HEK293T (cell line): ENCODE measurements around the gene WDPCP.
"Not testable (repeated sequence)": the region's sequence is repeated elsewhere in the genome, so short reads cannot be mapped to it uniquely, and the experiment has no call there.

Source experiments
- CTCF ChIA-PET: fragments of 350-600 bp; formaldehyde crosslinking; extraction: SDS; loops from one replicate; lab custom pipeline; 2021; ENCODE audit warnings: antibody characterized with exemption, inconsistent platforms; lab: Yijun Ruan, JAX
- POLR2A ChIA-PET: fragments of 350-600 bp; formaldehyde crosslinking; extraction: SDS; loops from one replicate; lab custom pipeline; 2020; ENCODE audit warnings: antibody characterized with exemption, inconsistent platforms; lab: Yijun Ruan, JAX
- DNase-seq: peaks from one replicate; pipeline ENCODE4 v3.0.0; 2012; ENCODE audit warnings: mixed read lengths; ENCODE audit errors: extremely low spot score
- ARNT ChIP-seq: fragments of 450-650 bp; IDR thresholded peaks from 2 replicates; pipeline ENCODE4 v1.6.1; 2017; ENCODE audit warnings: mild to moderate bottlenecking
- BHLHE40 ChIP-seq: fragments of 450-650 bp; IDR thresholded peaks from 2 replicates; pipeline ENCODE4 v1.6.1; 2016; ENCODE audit warnings: mild to moderate bottlenecking, moderate library complexity, borderline replicate concordance
- CTBP1 ChIP-seq: fragments of 450-650 bp; IDR thresholded peaks from 2 replicates; pipeline ENCODE4 v1.6.1; 2016; ENCODE audit warnings: borderline replicate concordance
- ELF4 ChIP-seq: fragments of 450-650 bp; IDR thresholded peaks from 2 replicates; pipeline ENCODE4 v1.6.1; 2017; ENCODE audit warnings: antibody characterized with exemption
- FOXA1 ChIP-seq: fragments of 450-650 bp; IDR thresholded peaks from 2 replicates; pipeline ENCODE4 v1.6.1; 2016; ENCODE audit warnings: mild to moderate bottlenecking
- FOXK2 ChIP-seq: fragments of 450-650 bp; IDR thresholded peaks from 2 replicates; pipeline ENCODE4 v1.6.1; 2016; ENCODE audit warnings: mild to moderate bottlenecking
- FOXM1 ChIP-seq: fragments of 450-650 bp; IDR thresholded peaks from 2 replicates; pipeline ENCODE4 v1.6.1; 2017; ENCODE audit warnings: mild to moderate bottlenecking, borderline replicate concordance
- HDGF ChIP-seq: fragments of 450-650 bp; IDR thresholded peaks from 2 replicates; pipeline ENCODE4 v1.6.1; 2017; ENCODE audit warnings: antibody characterized with exemption, borderline replicate concordance
- L3MBTL2 ChIP-seq: fragments of 450-650 bp; conservative IDR thresholded peaks from 2 replicates; pipeline ENCODE4 v1.6.1; 2016; ENCODE audit warnings: mild to moderate bottlenecking
- LEF1 ChIP-seq: fragments of 450-650 bp; IDR thresholded peaks from 2 replicates; pipeline ENCODE4 v1.6.1; 2017; ENCODE audit warnings: mild to moderate bottlenecking, borderline replicate concordance
- NFRKB ChIP-seq: fragments of 450-650 bp; IDR thresholded peaks from 2 replicates; pipeline ENCODE4 v1.6.1; 2016; ENCODE audit warnings: mild to moderate bottlenecking, moderate library complexity
- PKNOX1 ChIP-seq: fragments of 450-650 bp; IDR thresholded peaks from 2 replicates; pipeline ENCODE4 v1.6.1; 2016
- SP1 ChIP-seq: fragments of 450-650 bp; IDR thresholded peaks from 2 replicates; pipeline ENCODE4 v1.6.1; 2017
- SUZ12 ChIP-seq: fragments of 450-650 bp; IDR thresholded peaks from 2 replicates; pipeline ENCODE4 v1.6.1; 2016; ENCODE audit warnings: mild to moderate bottlenecking
- TARDBP ChIP-seq: fragments of 450-650 bp; IDR thresholded peaks from 2 replicates; pipeline ENCODE4 v1.6.1; 2016
- ZNF384 ChIP-seq: fragments of 450-650 bp; IDR thresholded peaks from 2 replicates; pipeline ENCODE4 v1.6.1; 2016

Gene WDPCP

GRCh38 chr2:63572001-63572400 is 16.3 kb downstream of the WDPCP start:
- CTCF ChIA-PET = no interaction called here
- TF ChIP-seq ELF4 (no peak), FOXA1 (no peak), ARNT (no peak), SP1 (no peak), FOXM1 (no peak), PKNOX1 (no peak), SUZ12 (no peak), TARDBP (no peak), LEF1 (no peak)
- no peak for DNase-seq
- POLR2A ChIA-PET = no interaction called here

- no peak for TF ChIP-seq SUZ12
- no peak for TF ChIP-seq BHLHE40
- TF ChIP-seq FOXK2 = no peak
- no peak for TF ChIP-seq LEF1
- TF ChIP-seq SP1 = no peak
- no peak for TF ChIP-seq PKNOX1
- no peak for TF ChIP-seq NFRKB
- no peak for TF ChIP-seq FOXM1
- TF ChIP-seq CTBP1 = no peak
- TF ChIP-seq FOXA1 = no peak
- no peak for TF ChIP-seq ELF4
- no peak for TF ChIP-seq ARNT
- no peak for DNase-seq
- POLR2A ChIA-PET = no interaction called here
- CTCF ChIA-PET = no interaction called here
Observed at GRCh38 chr2:63571291-63571690, 17.0 kb downstream of the WDPCP start.

GRCh38 chr2:63569740-63570139 is 18.5 kb downstream of the WDPCP start:
- CTCF ChIA-PET = no interaction called here
- TF ChIP-seq FOXA1 = no peak
- TF ChIP-seq ZNF384 = no peak
- TF ChIP-seq FOXK2 = no peak
- TF ChIP-seq PKNOX1 = no peak
- TF ChIP-seq CTBP1 = no peak
- TF ChIP-seq ELF4 = no peak
- TF ChIP-seq BHLHE40 = no peak
- no peak for TF ChIP-seq FOXM1
- no peak for TF ChIP-seq HDGF
- no peak for TF ChIP-seq L3MBTL2
- TF ChIP-seq NFRKB = no peak
- TF ChIP-seq TARDBP = no peak
- TF ChIP-seq SP1 = no peak
- no peak for TF ChIP-seq SUZ12
- TF ChIP-seq LEF1 = no peak
- DNase-seq = no peak
- POLR2A ChIA-PET = no interaction called here

GRCh38 chr2:63562751-63563150 is 25.5 kb downstream of the WDPCP start:
- no peak for DNase-seq
- ChIA-PET CTCF (no interaction called here), POLR2A (no interaction called here)
- no peak for TF ChIP-seq CTBP1
- no peak for TF ChIP-seq NFRKB
- no peak for TF ChIP-seq FOXK2
- no peak for TF ChIP-seq FOXM1

- POLR2A ChIA-PET, DNase-seq, CTCF ChIA-PET: not testable (repeated sequence)
Observed at GRCh38 chr2:63558922-63559321, 29.4 kb downstream of the WDPCP start.

- POLR2A ChIA-PET, DNase-seq: not testable (repeated sequence)
- CTCF ChIA-PET = interaction anchor here (0.7 kb wide), 1 partner anchor 1306 kb away, joined by 4 read pairs; no protein-coding TSS in a partner anchor
Observed at GRCh38 chr2:63557819-63558218, 30.5 kb downstream of the WDPCP start.

- TF ChIP-seq NFRKB = no peak
- TF ChIP-seq ELF4 = no peak
- TF ChIP-seq PKNOX1 = no peak
- no peak for TF ChIP-seq FOXK2
- no peak for TF ChIP-seq HDGF
- TF ChIP-seq L3MBTL2 = no peak
- no peak for TF ChIP-seq LEF1
- TF ChIP-seq FOXA1 = no peak
- TF ChIP-seq SP1 = no peak
- no peak for TF ChIP-seq ZNF384
- TF ChIP-seq BHLHE40 = no peak
- TF ChIP-seq TARDBP = no peak
- no peak for TF ChIP-seq SUZ12
- no peak for TF ChIP-seq ARNT
- no peak for TF ChIP-seq CTBP1
- TF ChIP-seq FOXM1 = no peak
- ChIA-PET CTCF (no interaction called here), POLR2A (no interaction called here)
- no peak for DNase-seq
Observed at GRCh38 chr2:63555931-63556330, 32.3 kb downstream of the WDPCP start.
